Upper lobe of left lung (tissue), 4 donors: Measurements from ENCODE around the gene CD248.

Experiments
- CTCF ChIP-seq, 6 experiments: fragments of 450-650 bp in 4 of 6; fragments of 200-600 bp in 2 of 6; sonication (generic) in 2 of 6; IDR thresholded peaks; one replicate each; pipeline ENCODE4 v1.5.1; 2016 to 2019; ENCODE audit warnings: antibody characterized with exemption in 6 of 6
- EP300 ChIP-seq, 4 donors: sonication (generic); formaldehyde crosslinking; IDR thresholded peaks; one replicate each; pipeline ENCODE4 v1.5.1; 2017; ENCODE audit warnings: antibody characterized with exemption in 4 of 4, control low read depth in 2 of 4
- POLR2A ChIP-seq, 4 donors: fragments of 450-650 bp; IDR thresholded peaks; one replicate each; pipeline ENCODE4 v1.5.1; 2016 to 2017; ENCODE audit warnings: antibody characterized with exemption in 4 of 4, mild to moderate bottlenecking in 2 of 4

GRCh38 chr11:66275396-66275795 is 41.4 kb downstream of the CD248 start:
- TF ChIP-seq CTCF (IDR thresholded peaks at IDR 0.05): no peak
- TF ChIP-seq EP300 (IDR thresholded peaks at IDR 0.05): no peak
- TF ChIP-seq POLR2A (IDR thresholded peaks at IDR 0.05): no peak
